ENCODE data around the gene PDZD2.

Gene PDZD2

DNA sequence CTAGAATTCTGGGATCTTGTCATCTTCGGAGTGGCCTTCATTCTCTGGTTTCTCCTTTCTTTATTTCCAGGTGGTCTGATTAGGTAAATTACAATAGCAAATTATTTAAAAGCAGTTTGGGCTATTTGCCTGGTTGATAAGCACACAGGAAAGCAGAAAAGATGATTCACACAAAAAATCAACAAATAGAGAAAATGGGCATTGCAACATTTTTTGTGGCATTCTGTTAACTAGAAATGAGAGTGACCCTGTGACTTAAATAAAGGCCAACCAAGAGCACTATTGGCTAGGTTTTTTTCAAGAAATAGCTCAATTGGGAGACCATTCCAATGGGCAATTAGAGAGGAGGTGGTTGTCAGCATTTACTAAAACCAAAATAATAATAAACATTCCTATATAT, 6.5 kb upstream of the PDZD2 start:
- TF ChIP-seq, protein P1, sequence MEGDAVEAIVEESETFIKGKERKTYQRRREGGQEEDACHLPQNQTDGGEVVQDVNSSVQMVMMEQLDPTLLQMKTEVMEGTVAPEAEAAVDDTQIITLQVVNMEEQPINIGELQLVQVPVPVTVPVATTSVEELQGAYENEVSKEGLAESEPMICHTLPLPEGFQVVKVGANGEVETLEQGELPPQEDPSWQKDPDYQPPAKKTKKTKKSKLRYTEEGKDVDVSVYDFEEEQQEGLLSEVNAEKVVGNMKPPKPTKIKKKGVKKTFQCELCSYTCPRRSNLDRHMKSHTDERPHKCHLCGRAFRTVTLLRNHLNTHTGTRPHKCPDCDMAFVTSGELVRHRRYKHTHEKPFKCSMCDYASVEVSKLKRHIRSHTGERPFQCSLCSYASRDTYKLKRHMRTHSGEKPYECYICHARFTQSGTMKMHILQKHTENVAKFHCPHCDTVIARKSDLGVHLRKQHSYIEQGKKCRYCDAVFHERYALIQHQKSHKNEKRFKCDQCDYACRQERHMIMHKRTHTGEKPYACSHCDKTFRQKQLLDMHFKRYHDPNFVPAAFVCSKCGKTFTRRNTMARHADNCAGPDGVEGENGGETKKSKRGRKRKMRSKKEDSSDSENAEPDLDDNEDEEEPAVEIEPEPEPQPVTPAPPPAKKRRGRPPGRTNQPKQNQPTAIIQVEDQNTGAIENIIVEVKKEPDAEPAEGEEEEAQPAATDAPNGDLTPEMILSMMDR (IDR thresholded peaks at IDR 0.05; ENCODE audit: borderline replicate concordance, control extremely low read depth, extremely low read depth, insufficient read depth, missing control alignments): no peak
- DNase-seq (ENCODE audit: low spot score): no peak
- in situ Hi-C loops (cut with MboI; ENCODE audit: low sequenced_read_pairs, unreplicated experiment): no loop called here

- in situ Hi-C loops (cut with MboI; ENCODE audit: low sequenced_read_pairs, unreplicated experiment): no loop called here
- TF ChIP-seq, protein P1 (IDR thresholded peaks at IDR 0.05; ENCODE audit: borderline replicate concordance, control extremely low read depth, extremely low read depth, insufficient read depth, missing control alignments): no peak
- no peak for DNase-seq (ENCODE audit: low spot score)
Observed at GRCh38 chr5:31635446-31635845, 3.5 kb upstream of the PDZD2 start.

DNA sequence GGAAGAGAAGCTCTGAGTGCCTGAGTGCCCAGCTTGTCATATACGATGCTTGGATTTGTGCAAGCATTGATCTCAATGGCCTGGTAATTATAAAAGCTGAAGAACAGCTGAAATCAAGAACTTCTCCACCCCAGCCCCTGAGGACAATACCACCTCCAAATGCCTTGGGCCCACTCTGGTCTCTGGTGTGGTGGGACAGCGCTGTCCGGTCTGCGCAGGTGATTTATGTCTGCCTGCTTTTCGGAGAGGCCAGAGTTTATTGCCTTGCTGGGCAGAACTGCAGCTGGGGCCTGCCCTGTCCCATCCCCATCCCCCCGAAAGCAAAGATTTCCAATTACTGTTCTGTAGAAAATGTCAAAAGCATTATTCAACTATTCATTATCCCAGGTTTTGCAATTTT, 1.1 kb upstream of the PDZD2 start:
- TF ChIP-seq, protein P1 (IDR thresholded peaks at IDR 0.05; ENCODE audit: borderline replicate concordance, control extremely low read depth, extremely low read depth, insufficient read depth, missing control alignments): no peak
- no peak for DNase-seq (ENCODE audit: low spot score)
- in situ Hi-C loops (cut with MboI; ENCODE audit: low sequenced_read_pairs, unreplicated experiment): no loop called here

DNA sequence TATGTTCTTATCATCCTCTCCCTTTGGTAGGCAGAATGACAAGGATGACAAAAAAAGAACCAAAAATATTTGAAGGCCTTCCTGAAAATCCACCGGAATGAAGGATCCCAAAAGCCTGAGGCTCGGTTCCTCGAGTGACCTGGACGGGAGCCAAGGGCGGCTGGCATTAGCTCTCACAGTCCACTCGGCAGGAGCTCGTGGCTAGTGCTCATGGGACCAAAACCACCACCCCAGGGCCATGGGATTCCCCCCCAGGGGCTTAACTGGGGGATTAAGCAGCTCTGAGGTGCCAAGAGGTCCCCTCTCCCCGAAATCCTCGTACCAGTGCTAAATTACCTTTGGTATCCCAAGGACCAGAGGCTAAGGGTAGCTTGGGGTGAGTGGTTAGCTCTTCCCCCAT, 586 bp upstream of the PDZD2 start:
- in situ Hi-C loops (cut with MboI; ENCODE audit: low sequenced_read_pairs, unreplicated experiment): no loop called here

GRCh38 chr5:31639481-31640411, 815 bp downstream of the PDZD2 start:
- DNase-seq (ENCODE audit: low spot score): no peak
- in situ Hi-C loops (cut with MboI; ENCODE audit: low sequenced_read_pairs, unreplicated experiment): no loop called here
- TF ChIP-seq, protein P1 (IDR thresholded peaks at IDR 0.05; ENCODE audit: borderline replicate concordance, control extremely low read depth, extremely low read depth, insufficient read depth, missing control alignments): no peak

More for the DNA sequence above, 586 bp upstream of the PDZD2 start:
- TF ChIP-seq, protein P1 (IDR thresholded peaks at IDR 0.05; ENCODE audit: borderline replicate concordance, control extremely low read depth, extremely low read depth, insufficient read depth, missing control alignments): no peak
- no peak for DNase-seq (ENCODE audit: low spot score)

DNA sequence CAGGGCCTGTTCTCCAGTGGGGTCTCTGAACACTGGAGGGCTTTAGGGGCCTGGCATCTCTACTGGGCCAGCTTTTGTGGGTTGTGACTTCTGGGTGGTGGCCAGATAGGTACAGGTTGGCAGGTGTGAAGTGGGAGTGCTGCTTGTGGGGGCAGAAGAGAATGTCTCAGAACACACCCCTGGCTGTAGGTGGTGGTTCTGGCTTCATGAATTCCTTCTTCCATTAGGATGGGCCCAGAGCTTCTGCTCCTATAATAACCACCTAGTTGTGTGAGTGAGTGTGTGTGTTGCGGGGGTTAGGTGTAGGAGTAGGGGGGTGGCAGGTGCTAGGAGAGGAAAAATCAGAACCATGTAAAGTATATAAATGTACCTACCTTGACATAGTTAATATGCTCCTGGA, 1.6 kb downstream of the PDZD2 start:
- in situ Hi-C loops (cut with MboI; ENCODE audit: low sequenced_read_pairs, unreplicated experiment): no loop called here
- TF ChIP-seq, protein P1 (IDR thresholded peaks at IDR 0.05; ENCODE audit: borderline replicate concordance, control extremely low read depth, extremely low read depth, insufficient read depth, missing control alignments): no peak
- DNase-seq (ENCODE audit: low spot score): no peak
